GM18498 (cell line): ENCODE data around the gene GID8.

Source experiments
- ATAC-seq: cut with Tn5 transposase; IDR thresholded peaks from one replicate; pipeline ENCODE4 v1.9.1; 2021; ENCODE audit warnings: mild to moderate bottlenecking, moderate library complexity; ENCODE audit not compliant: unreplicated experiment

Gene GID8

GRCh38 chr20:62982124-62983075 is 44.5 kb downstream of the GID8 start:
- ATAC-seq: no peak

DNA sequence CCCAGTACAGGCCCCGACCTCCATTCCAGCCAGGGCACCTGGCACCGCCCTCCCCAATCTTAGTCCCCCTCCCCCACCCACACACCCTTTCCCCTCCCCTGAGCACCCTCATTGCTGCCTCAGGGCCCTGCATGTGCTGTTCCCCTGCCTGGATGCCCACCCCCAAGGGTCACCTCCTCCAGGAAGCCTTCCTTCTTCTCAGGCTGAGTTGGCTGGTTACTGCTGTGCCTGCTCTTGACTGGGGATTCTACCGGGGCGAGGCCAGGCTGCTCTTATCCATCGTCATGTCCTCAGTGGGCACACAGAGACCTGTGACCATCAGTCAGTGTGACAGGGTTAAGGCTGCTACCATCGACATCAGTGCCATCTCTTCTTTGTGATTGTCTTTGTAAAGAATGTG is 45.3 kb downstream of the GID8 start:
- ATAC-seq: no peak

DNA sequence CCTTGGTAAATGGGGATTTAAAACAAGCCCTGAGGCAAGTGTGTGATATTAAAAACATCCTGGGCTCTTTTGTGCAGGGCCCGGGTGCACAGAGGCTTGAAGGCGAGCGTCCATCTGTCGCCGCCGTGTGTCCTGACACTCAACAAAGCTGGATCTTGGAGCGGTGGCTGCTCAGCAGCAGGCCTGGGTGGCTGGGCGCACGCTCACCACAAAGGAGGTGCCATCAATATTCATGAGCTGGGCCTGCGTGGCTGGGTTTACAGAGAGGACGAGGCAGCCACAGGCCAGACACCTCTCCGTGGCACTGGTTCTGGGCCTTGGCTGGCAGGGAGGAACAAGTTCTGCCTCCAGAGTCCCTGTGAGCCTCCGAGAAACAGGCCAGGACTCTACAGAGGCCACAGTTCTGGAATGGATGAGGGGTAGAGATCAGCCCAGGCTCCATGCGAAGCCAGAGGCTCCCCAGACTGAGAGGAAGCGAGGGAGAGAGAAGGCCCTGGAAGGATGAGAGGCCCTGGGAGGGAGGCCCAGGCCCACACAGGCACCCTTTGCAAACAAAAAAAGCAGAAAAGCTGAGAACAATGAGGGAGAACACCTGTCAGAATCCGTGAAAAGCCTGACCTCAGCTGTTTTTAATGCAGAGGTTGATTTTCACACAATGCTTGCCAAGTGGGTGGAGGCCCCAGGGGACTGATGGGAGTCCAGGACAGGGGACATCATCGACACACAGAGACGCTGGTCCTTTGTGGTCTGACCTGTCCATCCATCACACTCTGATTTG is 46.9 kb downstream of the GID8 start:
- ATAC-seq: no peak

DNA sequence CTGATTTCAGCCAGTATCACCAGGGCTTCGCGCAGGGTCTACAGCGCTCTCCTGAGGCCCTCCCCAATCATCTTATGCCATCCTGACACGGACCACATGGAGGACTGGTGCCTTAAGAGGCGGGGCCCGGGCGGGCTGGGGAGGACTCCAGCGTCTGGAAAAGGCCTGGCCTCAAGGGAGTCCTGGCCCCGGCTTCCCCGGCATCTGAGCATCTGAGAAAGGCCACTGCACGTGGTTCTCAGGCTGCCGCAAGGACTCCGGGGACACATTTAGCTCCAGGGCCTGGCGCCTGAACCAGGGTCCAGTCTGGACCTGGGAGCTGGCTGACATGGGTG is 47.5 kb downstream of the GID8 start:
- no peak for ATAC-seq

GRCh38 chr20:62986257-62986800 is 48.4 kb downstream of the GID8 start:
- ATAC-seq: no peak

- ATAC-seq: no peak
These were observed 49.2 kb downstream of the GID8 start for GRCh38 chr20:62987114-62987513.

DNA sequence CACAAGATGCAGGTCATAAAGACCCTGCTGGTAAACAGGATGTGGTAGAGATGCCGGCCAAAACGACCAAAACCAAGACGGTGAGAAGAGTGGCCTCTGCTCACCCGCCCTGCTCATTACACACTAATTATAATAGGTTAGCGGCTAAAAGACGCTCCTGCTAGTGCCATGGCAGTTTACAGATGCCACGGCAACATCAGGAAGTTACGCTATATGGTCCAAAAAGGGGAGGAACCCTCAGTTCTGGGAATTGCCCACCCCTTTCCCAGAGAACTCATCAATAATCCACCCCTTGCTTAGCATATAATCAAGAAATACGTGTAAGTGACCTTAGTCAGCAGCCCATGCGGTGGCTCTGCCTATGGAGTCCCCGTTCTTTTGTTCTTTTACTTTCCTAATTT is 51.3 kb downstream of the GID8 start:
- no peak for ATAC-seq

- no peak for ATAC-seq
These were observed 52.4 kb downstream of the GID8 start for GRCh38 chr20:62990306-62990825.

- ATAC-seq: no peak
These were observed 53.4 kb downstream of the GID8 start for GRCh38 chr20:62991196-62991807.

DNA sequence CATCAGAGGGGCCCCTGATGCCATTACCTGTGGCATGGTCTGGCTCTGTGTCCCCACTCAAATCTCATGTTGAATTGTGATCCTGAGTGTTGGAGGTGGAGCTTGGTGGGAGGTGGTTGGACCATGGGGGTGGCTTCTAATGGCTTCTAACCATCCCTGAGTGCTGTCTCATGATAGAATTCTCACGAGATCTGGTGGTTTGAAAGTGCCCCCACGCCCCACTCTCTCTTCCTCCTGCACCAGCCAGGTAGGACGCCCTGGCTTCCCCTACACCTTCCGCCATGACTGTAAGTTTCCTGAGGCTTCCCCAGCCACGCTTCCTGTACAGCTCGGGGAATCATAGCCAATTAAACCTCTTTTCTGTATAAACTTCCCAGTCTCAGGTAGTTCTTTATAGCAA is 53.9 kb downstream of the GID8 start:
- no peak for ATAC-seq

DNA sequence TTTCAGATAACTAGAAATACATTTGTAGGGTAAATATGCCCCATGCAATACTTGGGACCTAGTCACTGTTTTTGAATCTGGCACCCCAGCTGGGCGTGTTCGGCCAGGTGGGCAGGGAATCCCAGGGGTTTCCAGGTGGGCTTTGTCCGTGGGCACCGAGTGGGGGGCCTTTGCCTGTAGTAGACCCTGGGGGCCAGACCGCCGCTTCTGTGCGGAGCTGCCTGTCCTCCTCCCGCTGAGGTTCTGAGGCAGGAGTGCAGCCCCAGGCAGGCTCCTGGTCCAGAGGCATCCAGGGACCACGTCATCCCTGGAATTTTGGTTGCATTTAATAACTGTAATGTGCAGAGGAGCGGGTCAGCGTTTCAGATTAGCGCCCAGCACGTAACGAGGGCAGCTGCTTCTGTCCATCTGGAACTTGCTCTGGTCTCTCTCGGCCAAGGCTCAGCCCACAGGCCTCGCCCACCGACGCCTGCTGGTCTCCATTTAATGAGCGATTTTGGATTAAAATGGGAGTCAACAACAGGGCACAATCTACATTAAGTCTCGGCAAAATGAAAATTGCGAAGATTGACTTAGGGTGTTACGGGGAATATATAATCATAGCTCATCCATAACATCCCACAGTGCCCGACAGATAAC is 56.0 kb downstream of the GID8 start:
- ATAC-seq: no peak

DNA sequence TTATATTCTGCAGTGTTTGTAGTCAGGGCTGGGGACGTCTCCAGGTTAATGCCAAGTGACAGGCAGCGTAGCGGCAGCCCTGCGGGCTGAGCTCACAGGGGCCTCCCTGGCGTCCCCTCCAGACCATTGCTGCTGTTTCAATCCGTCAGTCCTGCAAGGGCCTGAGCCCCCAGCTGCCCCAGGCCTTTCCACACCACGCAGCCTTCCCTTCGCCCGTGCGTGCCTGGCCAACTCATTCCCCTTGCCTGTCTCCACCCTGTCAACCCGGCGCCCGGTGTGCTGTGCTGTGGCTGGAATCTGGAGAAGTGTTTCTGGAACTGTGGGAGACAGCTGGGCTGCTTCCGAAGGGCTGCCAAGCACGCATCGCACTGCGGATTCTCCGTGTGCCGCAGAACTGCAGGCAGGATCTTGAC is 56.9 kb downstream of the GID8 start:
- no peak for ATAC-seq

DNA sequence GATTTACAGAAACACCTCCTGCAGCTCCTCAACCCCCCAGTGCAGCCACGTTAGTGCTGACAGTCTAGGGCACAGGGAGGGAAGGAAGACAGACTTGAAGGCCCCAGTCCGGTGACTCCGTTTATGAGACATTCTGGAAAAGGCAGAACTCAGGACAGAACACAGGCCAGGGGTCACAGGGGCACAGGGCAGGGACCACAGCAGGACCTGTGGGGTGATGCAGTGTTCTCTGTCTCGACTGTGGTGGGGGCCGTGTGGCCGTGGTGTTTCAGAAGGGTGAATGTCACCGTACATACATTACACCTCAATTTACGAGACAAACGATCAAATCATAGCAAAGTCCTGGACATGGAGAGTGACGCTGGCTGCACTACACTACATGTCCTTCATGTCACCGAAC is 57.5 kb downstream of the GID8 start:
- ATAC-seq: no peak

- no peak for ATAC-seq
These were observed 58.1 kb downstream of the GID8 start for GRCh38 chr20:62995898-62996595.

DNA sequence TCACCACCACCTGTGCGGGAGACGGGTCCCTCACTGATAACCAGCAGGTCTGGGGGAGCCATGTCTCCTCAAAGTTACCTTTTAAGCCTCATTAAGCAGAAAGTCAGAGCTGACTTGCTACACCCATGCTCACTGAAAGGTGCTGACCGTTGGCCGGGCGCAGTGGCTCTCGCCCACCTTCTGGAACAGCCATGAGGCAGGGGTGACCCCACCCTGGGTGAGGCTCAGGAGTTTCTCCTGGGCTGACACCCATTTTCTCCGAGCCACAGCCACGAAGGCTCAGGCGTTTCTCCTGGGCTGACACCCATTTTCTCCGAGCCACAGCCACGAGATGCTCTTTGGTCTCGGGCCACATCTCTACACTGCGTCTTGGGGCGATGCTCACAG is 58.6 kb downstream of the GID8 start:
- ATAC-seq: no peak

DNA sequence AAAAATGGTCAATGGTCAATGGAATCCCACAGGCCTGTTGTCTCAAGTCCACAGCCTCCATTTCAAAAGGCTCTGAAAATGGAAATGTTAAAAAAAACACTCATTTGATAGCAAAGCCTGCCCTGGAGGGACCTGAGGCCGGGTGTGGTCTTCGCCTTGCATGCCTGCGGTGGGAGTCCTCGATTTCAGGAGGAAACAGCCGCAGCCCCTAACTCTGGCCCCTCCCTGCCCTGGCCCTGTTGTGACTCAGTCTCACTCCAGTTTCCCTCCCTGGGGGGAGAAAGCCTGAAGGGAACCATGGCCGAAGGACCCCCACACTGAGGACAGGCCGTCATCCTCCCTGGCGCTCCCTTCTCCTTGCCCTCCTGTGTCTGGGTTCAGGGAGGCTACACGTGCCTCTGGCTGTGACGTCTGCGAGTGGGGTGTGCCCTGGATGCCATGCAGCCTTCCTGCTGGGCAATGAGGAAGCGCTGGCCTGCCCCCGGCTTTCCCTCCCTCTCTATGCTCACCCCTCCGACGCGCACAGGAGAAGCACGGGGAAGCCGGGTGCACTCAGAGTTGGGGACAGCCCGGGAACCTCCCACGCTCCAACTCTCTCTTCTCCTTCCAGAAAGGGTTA is 59.6 kb downstream of the GID8 start:
- ATAC-seq: no peak
